HFFc6 (cell line): ENCODE measurements around the gene SFXN1. TPM values are rescaled to one million over a fixed set of nuclear protein-coding genes. Genes with fewer than 3 reads are reported as not detected.
A peak's percentile ranks its signal among the peaks of the same experiment; 100 is the strongest.

Experiments used
- DNase-seq: peaks from one replicate; pipeline ENCODE4 v3.0.0-alpha.2; 2018
- H3K27ac Mint-ChIP-seq: 2 replicates; pipeline ENCODE4 v1.8.0; 2020; ENCODE audit warnings: mild to moderate bottlenecking, mixed read lengths
- H3K27me3 Mint-ChIP-seq: 2 replicates; pipeline ENCODE4 v1.8.0; 2021; ENCODE audit warnings: mild to moderate bottlenecking, moderate library complexity, mixed read lengths; ENCODE audit not compliant: insufficient read depth
- H3K36me3 Mint-ChIP-seq: 2 replicates; pipeline ENCODE4 v1.8.0; 2021; ENCODE audit warnings: low read depth, mixed read lengths
- H3K4me1 Mint-ChIP-seq: 2 replicates; pipeline ENCODE4 v1.8.0; 2020; ENCODE audit warnings: low read depth, mixed read lengths
- H3K4me3 Mint-ChIP-seq: 2 replicates; pipeline ENCODE4 v1.8.0; 2020; ENCODE audit warnings: mild to moderate bottlenecking, moderate library complexity, mixed read lengths
- H3K9me3 Mint-ChIP-seq: 2 replicates; pipeline ENCODE4 v1.8.0; 2020; ENCODE audit warnings: mild to moderate bottlenecking, mixed read lengths
- CTCF ChIP-seq: fragments of 200-600 bp; sonication (generic); IDR thresholded peaks from 2 replicates; pipeline ENCODE4 v1.5.0; 2021; ENCODE audit warnings: antibody characterized with exemption, mild to moderate bottlenecking
- total RNA-seq, 6 experiments: library from RNA; stranded (reverse); fragmentation: NEBNext Ultra II Directional; extraction: Animal tissue kit (Norgen Biotek cat#: 25700); gene quantifications; 2 replicates in 1 of 6; 3 replicates in 5 of 6; pipeline ENCODE4 v1.2.3, GENCODE V29; 2021

Gene SFXN1
- total RNA-seq, 6 experiments from 2014 or later, result 60.8 to 83.0 (median 74.6) TPM

GRCh38 chr5:175556794-175557193 lies 78.4 kb downstream of the SFXN1 start:
- Mint-ChIP-seq H3K4me3 (peak overlapping the region; percentile 4; the same call in 1 of the 2 replicates), H3K4me1 (peaks cover 8% of the 10 kb centered on the region; the same call in 1 of the 2 replicates), H3K9me3 (peaks cover 5% of the 10 kb centered on the region; the same call in 1 of the 2 replicates), H3K27me3 (peaks cover 6% of the 10 kb centered on the region), H3K36me3 (no peaks in the 10 kb centered on the region), H3K27ac (no peak overlapping the region)
- no peak for DNase-seq
- no peak for TF ChIP-seq CTCF

- no peak for TF ChIP-seq CTCF
- H3K27me3 Mint-ChIP-seq, result peaks cover 5% of the 10 kb centered on the region
- no peak overlapping the region for H3K4me3 Mint-ChIP-seq
- no peak overlapping the region for H3K27ac Mint-ChIP-seq
- H3K9me3 Mint-ChIP-seq, result peaks cover 5% of the 10 kb centered on the region; the same call in 1 of the 2 replicates
- no peaks in the 10 kb centered on the region for H3K36me3 Mint-ChIP-seq
- no peak for DNase-seq
- H3K4me1 Mint-ChIP-seq, result peaks cover 8% of the 10 kb centered on the region; the same call in 1 of the 2 replicates
Observed at GRCh38 chr5:175557778-175558177, 79.4 kb downstream of the SFXN1 start.

GRCh38 chr5:175558801-175559480 lies 80.6 kb downstream of the SFXN1 start:
- TF ChIP-seq CTCF, result no peak
- Mint-ChIP-seq H3K4me1 (peaks cover 8% of the 10 kb centered on the region; the same call in 1 of the 2 replicates), H3K9me3 (peaks cover 5% of the 10 kb centered on the region; the same call in 1 of the 2 replicates), H3K27me3 (peaks cover 5% of the 10 kb centered on the region), H3K27ac (no peak overlapping the region), H3K36me3 (no peaks in the 10 kb centered on the region), H3K4me3 (no peak overlapping the region)
- no peak for DNase-seq

- DNase-seq, result no peak
- no peaks in the 10 kb centered on the region for H3K36me3 Mint-ChIP-seq
- H3K4me1 Mint-ChIP-seq, result peaks cover 8% of the 10 kb centered on the region; the same call in 1 of the 2 replicates
- peaks cover 5% of the 10 kb centered on the region for H3K27me3 Mint-ChIP-seq
- H3K9me3 Mint-ChIP-seq, result peaks cover 5% of the 10 kb centered on the region; the same call in 1 of the 2 replicates
- H3K4me3 Mint-ChIP-seq, result no peak overlapping the region
- no peak for TF ChIP-seq CTCF
- no peak overlapping the region for H3K27ac Mint-ChIP-seq
Observed at GRCh38 chr5:175560011-175560410, 81.7 kb downstream of the SFXN1 start.

- Mint-ChIP-seq H3K4me1 (peaks cover 8% of the 10 kb centered on the region; the same call in 1 of the 2 replicates), H3K36me3 (no peaks in the 10 kb centered on the region), H3K27me3 (peaks cover 5% of the 10 kb centered on the region), H3K27ac (no peak overlapping the region), H3K9me3 (peaks cover 5% of the 10 kb centered on the region; the same call in 1 of the 2 replicates), H3K4me3 (no peak overlapping the region)
- no peak for DNase-seq
- TF ChIP-seq CTCF, result no peak
Observed at GRCh38 chr5:175561085-175561484, 82.7 kb downstream of the SFXN1 start.
